H9 (cell line): Measurements from ENCODE around the gene ITPKB. TPM values are rescaled to one million over a fixed set of nuclear protein-coding genes. Genes with fewer than 3 reads are reported as not detected.

ENCODE experiments used
- DNase-seq: peaks from one replicate; pipeline ENCODE4 v3.0.0-alpha.2; 2017
- H2AFZ ChIP-seq: one replicate; pipeline ENCODE4 v1.6.1; 2013; ENCODE audit warnings: mild to moderate bottlenecking, low read length, control low read depth, moderate library complexity
- H2AK5ac ChIP-seq: 2 replicates; pipeline ENCODE4 v1.6.1; 2013; ENCODE audit warnings: low read length, control low read depth, mixed read lengths; ENCODE audit not compliant: insufficient read length
- H2BK120ac ChIP-seq: one replicate; pipeline ENCODE4 v1.6.1; 2013; ENCODE audit warnings: low read depth, mild to moderate bottlenecking, low read length, control low read depth, inconsistent platforms; ENCODE audit not compliant: poor library complexity, severe bottlenecking
- H2BK12ac ChIP-seq: 2 replicates; pipeline ENCODE4 v1.6.1; 2013; ENCODE audit warnings: low read length, control low read depth, mixed read lengths, low read depth; ENCODE audit not compliant: insufficient read length
- H2BK15ac ChIP-seq: 2 replicates; pipeline ENCODE4 v1.6.1; 2013; ENCODE audit warnings: low read depth, low read length, control low read depth
- H2BK20ac ChIP-seq: one replicate; pipeline ENCODE4 v1.6.1; 2013; ENCODE audit warnings: low read depth, mild to moderate bottlenecking, low read length, control low read depth, inconsistent platforms; ENCODE audit not compliant: poor library complexity, severe bottlenecking
- H2BK5ac ChIP-seq: 2 replicates; pipeline ENCODE4 v1.6.1; 2013; ENCODE audit warnings: low read length, control low read depth, mixed read lengths; ENCODE audit not compliant: insufficient read length
- H3K14ac ChIP-seq: 2 replicates; pipeline ENCODE4 v1.6.1; 2013; ENCODE audit warnings: low read length, control low read depth; ENCODE audit not compliant: insufficient read depth
- H3K18ac ChIP-seq: 2 replicates; pipeline ENCODE4 v1.6.1; 2013; ENCODE audit warnings: low read depth, mild to moderate bottlenecking, mixed read lengths, low read length, control low read depth; ENCODE audit not compliant: insufficient read length
- H3K23ac ChIP-seq: 2 replicates; pipeline ENCODE4 v1.6.1; 2013; ENCODE audit warnings: low read length, control low read depth, mixed read lengths, low read depth; ENCODE audit not compliant: insufficient read length
- H3K23me2 ChIP-seq: 2 replicates; pipeline ENCODE4 v1.6.1; 2013; ENCODE audit warnings: low read depth, mild to moderate bottlenecking, mixed read lengths, low read length, control low read depth; ENCODE audit not compliant: insufficient read length, poor library complexity, severe bottlenecking
- H3K27ac ChIP-seq: 2 replicates; pipeline ENCODE4 v1.5.1; 2013; ENCODE audit warnings: low read length, control low read depth, mixed read lengths, low read depth; ENCODE audit not compliant: insufficient read length
- H3K27me3 ChIP-seq: 2 replicates; pipeline ENCODE4 v1.6.1; 2013; ENCODE audit warnings: low read length, control low read depth, inconsistent platforms; ENCODE audit not compliant: insufficient read depth
- H3K4ac ChIP-seq: 2 replicates; pipeline ENCODE4 v1.6.1; 2013; ENCODE audit warnings: low read depth, mild to moderate bottlenecking, control low read depth, inconsistent platforms, low read length, moderate library complexity
- H3K4me1 ChIP-seq: 2 replicates; pipeline ENCODE4 v1.6.1; 2013; ENCODE audit warnings: low read length, control low read depth, inconsistent platforms; ENCODE audit not compliant: insufficient read depth
- H3K4me2 ChIP-seq: 2 replicates; pipeline ENCODE4 v1.6.1; 2013; ENCODE audit warnings: low read length, control low read depth, mixed read lengths; ENCODE audit not compliant: insufficient read length, insufficient read depth
- H3K56ac ChIP-seq: 2 replicates; pipeline ENCODE4 v1.6.1; 2013; ENCODE audit warnings: low read depth, mild to moderate bottlenecking, mixed read lengths, low read length, control low read depth; ENCODE audit not compliant: insufficient read length
- H3K79me1 ChIP-seq: 2 replicates; pipeline ENCODE4 v1.6.1; 2013; ENCODE audit warnings: low read depth, mild to moderate bottlenecking, moderate library complexity, low read length, control low read depth, inconsistent platforms; ENCODE audit not compliant: insufficient read depth, poor library complexity, severe bottlenecking
- H3K79me2 ChIP-seq: 2 replicates; pipeline ENCODE4 v1.6.1; 2013; ENCODE audit warnings: low read length, control low read depth, inconsistent platforms; ENCODE audit not compliant: insufficient read depth
- H3K9ac ChIP-seq: 2 replicates; pipeline ENCODE4 v1.6.1; 2013; ENCODE audit warnings: low read length, control low read depth, mixed read lengths; ENCODE audit not compliant: insufficient read length; ENCODE audit errors: extremely low read depth
- H3K9me3 ChIP-seq: one replicate; pipeline ENCODE4 v1.6.1; 2013; ENCODE audit warnings: low read depth, low read length, inconsistent platforms; ENCODE audit not compliant: control insufficient read depth
- H3T11ph ChIP-seq: one replicate; pipeline ENCODE4 v1.6.1; 2013; ENCODE audit warnings: mild to moderate bottlenecking, low read length, control low read depth, inconsistent platforms
- H4K20me1 ChIP-seq: one replicate; pipeline ENCODE4 v1.6.1; 2013; ENCODE audit not compliant: control insufficient read depth, insufficient read length, insufficient read depth
- H4K5ac ChIP-seq: 2 replicates; pipeline ENCODE4 v1.6.1; 2013; ENCODE audit warnings: low read depth, mild to moderate bottlenecking, mixed read lengths, low read length, control low read depth; ENCODE audit not compliant: insufficient read length
- H4K8ac ChIP-seq: replicated peaks from 2 replicates; pipeline ENCODE4 v1.6.1; 2013; ENCODE audit warnings: low read length, control low read depth, mixed read lengths, low read depth; ENCODE audit not compliant: insufficient read length
- H4K91ac ChIP-seq: 2 replicates; pipeline ENCODE4 v1.6.1; 2013; ENCODE audit warnings: low read depth, mild to moderate bottlenecking, moderate library complexity, mixed read lengths, low read length, control low read depth; ENCODE audit not compliant: insufficient read length
- H3K27ac Mint-ChIP-seq, 3 experiments: 2 replicates in 2 of 3; 3 replicates in 1 of 3; pipeline ENCODE4 v1.8.0; 2020 to 2021; ENCODE audit warnings: mixed read lengths in 3 of 3, mild to moderate bottlenecking in 1 of 3, moderate library complexity in 1 of 3
- H3K27me3 Mint-ChIP-seq: 2 replicates; pipeline ENCODE4 v1.8.0; 2021; ENCODE audit warnings: low read depth, mild to moderate bottlenecking, moderate library complexity, mixed read lengths
- H3K36me3 Mint-ChIP-seq, 3 experiments: 2 replicates in 2 of 3; 3 replicates in 1 of 3; pipeline ENCODE4 v1.8.0; 2020 to 2021; ENCODE audit warnings: low read depth in 3 of 3, mixed read lengths in 3 of 3; ENCODE audit not compliant: insufficient read depth in 1 of 3
- H3K4me1 Mint-ChIP-seq, 2 experiments: 2 replicates each; pipeline ENCODE4 v1.8.0; 2020; ENCODE audit warnings: mixed read lengths in 2 of 2
- H3K4me3 Mint-ChIP-seq, 2 experiments: 2 replicates in 1 of 2; 3 replicates in 1 of 2; pipeline ENCODE4 v1.8.0; 2020 to 2021; ENCODE audit warnings: mild to moderate bottlenecking in 2 of 2, mixed read lengths in 2 of 2, moderate library complexity in 1 of 2
- H3K9me3 Mint-ChIP-seq, 2 experiments: 2 replicates in 1 of 2; 3 replicates in 1 of 2; pipeline ENCODE4 v1.8.0; 2020; ENCODE audit warnings: mild to moderate bottlenecking in 2 of 2, mixed read lengths in 2 of 2, moderate library complexity in 1 of 2
- WGBS: extraction: QIAGEN DNeasy Blood & Tissue Kit; methylation state at CpG from one replicate; pipeline ENCODE4 v1.1.7; 2013; ENCODE audit warnings: missing lambda C conversion rate, low lambda C conversion rate, mixed read lengths; ENCODE audit not compliant: insufficient read length; ENCODE audit errors: extremely low coverage; 5-methylcytosine and 5-hydroxymethylcytosine counted together
- total RNA-seq: library from RNA; stranded (reverse); gene quantifications from 2 replicates; pipeline ENCODE4 v1.2.1, GENCODE V29; 2021
- TF ChIP-seq, protein P1 (sequence below): fragments of 200-600 bp; sonication (generic); conservative IDR thresholded peaks from 3 replicates; pipeline ENCODE4 v1.8.0; 2021; ENCODE audit warnings: antibody characterized with exemption, mild to moderate bottlenecking

ITPKB gene
- total RNA-seq, 1 experiment from 2014 or later, result 3.8 TPM

DNA sequence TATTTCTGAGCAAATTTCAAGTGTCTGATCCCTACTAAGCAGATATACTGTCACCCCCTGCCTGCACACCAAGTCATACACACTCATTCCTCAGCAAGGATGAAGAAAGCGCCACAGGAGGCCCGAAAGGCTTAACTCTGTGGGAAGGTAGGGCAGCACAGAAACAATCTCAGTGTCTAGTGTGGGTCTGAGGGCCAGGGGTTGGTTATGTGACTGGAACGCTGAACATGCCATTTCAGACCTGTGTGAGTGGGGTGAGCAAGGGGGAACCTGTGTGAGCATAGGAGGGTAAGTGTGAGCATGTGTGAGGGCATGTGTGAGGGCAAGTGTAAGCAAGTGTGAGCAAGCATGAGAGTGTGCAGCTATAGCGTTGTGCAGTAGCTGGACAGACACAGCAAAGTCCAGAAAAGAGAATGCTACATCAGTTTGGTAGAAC is 6.2 kb downstream of the ITPKB start:
- H3K4me2 ChIP-seq, result no peak overlapping the region
- H3K23me2 ChIP-seq, result peaks cover 12% of the 10 kb centered on the region
- Mint-ChIP-seq H3K27ac (no peak overlapping the region), H3K36me3 (peaks cover 0 to 5% (median 0%) of the 10 kb centered on the region in 3 experiments; a peak in 1 of 7 replicates), H3K27me3 (peaks cover 15% of the 10 kb centered on the region), H3K9me3 (no peaks in the 10 kb centered on the region), H3K4me3 (no peak overlapping the region), H3K4me1 (peaks cover 35 to 36% of the 10 kb centered on the region in 2 experiments)
- H2BK20ac ChIP-seq, result no peak overlapping the region
- no peak overlapping the region for H2BK12ac ChIP-seq
- H3K23ac ChIP-seq, result no peak overlapping the region
- no peak overlapping the region for H3K27ac ChIP-seq
- DNase-seq, result no peak
- H3K14ac ChIP-seq, result no peak overlapping the region
- H4K91ac ChIP-seq, result no peak overlapping the region
- no peak overlapping the region for H2AK5ac ChIP-seq
- H3T11ph ChIP-seq, result no peak overlapping the region
- H2BK120ac ChIP-seq, result no peak overlapping the region
- no peak overlapping the region for H3K18ac ChIP-seq
- TF ChIP-seq, protein P1, sequence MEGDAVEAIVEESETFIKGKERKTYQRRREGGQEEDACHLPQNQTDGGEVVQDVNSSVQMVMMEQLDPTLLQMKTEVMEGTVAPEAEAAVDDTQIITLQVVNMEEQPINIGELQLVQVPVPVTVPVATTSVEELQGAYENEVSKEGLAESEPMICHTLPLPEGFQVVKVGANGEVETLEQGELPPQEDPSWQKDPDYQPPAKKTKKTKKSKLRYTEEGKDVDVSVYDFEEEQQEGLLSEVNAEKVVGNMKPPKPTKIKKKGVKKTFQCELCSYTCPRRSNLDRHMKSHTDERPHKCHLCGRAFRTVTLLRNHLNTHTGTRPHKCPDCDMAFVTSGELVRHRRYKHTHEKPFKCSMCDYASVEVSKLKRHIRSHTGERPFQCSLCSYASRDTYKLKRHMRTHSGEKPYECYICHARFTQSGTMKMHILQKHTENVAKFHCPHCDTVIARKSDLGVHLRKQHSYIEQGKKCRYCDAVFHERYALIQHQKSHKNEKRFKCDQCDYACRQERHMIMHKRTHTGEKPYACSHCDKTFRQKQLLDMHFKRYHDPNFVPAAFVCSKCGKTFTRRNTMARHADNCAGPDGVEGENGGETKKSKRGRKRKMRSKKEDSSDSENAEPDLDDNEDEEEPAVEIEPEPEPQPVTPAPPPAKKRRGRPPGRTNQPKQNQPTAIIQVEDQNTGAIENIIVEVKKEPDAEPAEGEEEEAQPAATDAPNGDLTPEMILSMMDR, result no peak
- H3K4me1 ChIP-seq, result peaks cover 10% of the 10 kb centered on the region; the same call in 1 of the 2 replicates
- no peaks in the 10 kb centered on the region for H3K79me1 ChIP-seq
- no peaks in the 10 kb centered on the region for H3K79me2 ChIP-seq
- H3K9me3 ChIP-seq, result no peaks in the 10 kb centered on the region
- H3K4ac ChIP-seq, result no peak overlapping the region
- H3K9ac ChIP-seq, result no peak overlapping the region
- no peaks in the 10 kb centered on the region for H4K20me1 ChIP-seq
- no peak overlapping the region for H2AFZ ChIP-seq
- H3K27me3 ChIP-seq, result peaks cover 5% of the 10 kb centered on the region; the same call in 1 of the 2 replicates
- no peak overlapping the region for H2BK5ac ChIP-seq
- no CpG with 5 or more reads among the region's 4 CpGs for WGBS
- H2BK15ac ChIP-seq, result no peak overlapping the region
- no peak overlapping the region for H3K56ac ChIP-seq
- H4K5ac ChIP-seq, result no peak overlapping the region
- H4K8ac ChIP-seq, result no peak overlapping the region
